SK-N-SH (cell line): ENCODE measurements around the gene MYO18A. TPM values are rescaled to one million over a fixed set of nuclear protein-coding genes. Genes with fewer than 3 reads are reported as not detected.

Experiments used
- CTCF ChIA-PET: fragments of 300-600, 350-600 bp; formaldehyde crosslinking; extraction: SDS; loops from one replicate; lab custom pipeline; 2021; lab: Yijun Ruan, JAX
- POLR2A ChIA-PET: fragments of 350-600 bp; sonication (Branson Sonifier 250); formaldehyde crosslinking; extraction: SDS; loops from one replicate; lab custom pipeline; 2020; ENCODE audit warnings: antibody characterized with exemption, inconsistent platforms; lab: Yijun Ruan, JAX
- DNase-seq: peaks from one replicate; pipeline ENCODE4 v3.0.0; 2012
- H2AFZ ChIP-seq: fragments of 200-600 bp; sonication (generic); 2 replicates; pipeline ENCODE4 v1.8.1; 2016; ENCODE audit warnings: antibody characterized with exemption, mild to moderate bottlenecking, low read depth
- H3F3A ChIP-seq: fragments of 200-600 bp; sonication (generic); replicated peaks from 2 replicates; pipeline ENCODE3; 2016; ENCODE audit warnings: antibody characterized with exemption, mild to moderate bottlenecking; ENCODE audit not compliant: insufficient read depth
- H3K27ac ChIP-seq, 2 experiments: fragments of 200-500 bp in 1 of 2; fragments of 200-600 bp in 1 of 2; sonication (Bioruptor generic) in 1 of 2; sonication (generic), shearing (Covaris generic) in 1 of 2; 2 replicates each; pipeline versions ENCODE4 v1.5.1 to v1.6.1; 2014 to 2016; ENCODE audit warnings: low read depth in 2 of 2, inconsistent platforms in 1 of 2, low read length in 1 of 2, mild to moderate bottlenecking in 1 of 2, mixed read lengths in 1 of 2
- H3K27me3 ChIP-seq: fragments of 200-600 bp; sonication (generic), shearing (Covaris generic); 2 replicates; pipeline ENCODE4 v1.6.1; 2016; ENCODE audit warnings: mixed run types; ENCODE audit not compliant: insufficient read depth
- H3K36me3 ChIP-seq, 2 experiments: fragments of 200-500 bp in 1 of 2; fragments of 200-600 bp in 1 of 2; sonication (Bioruptor generic) in 1 of 2; sonication (generic) in 1 of 2; replicated peaks in 1 of 2; 2 replicates each; pipeline versions ENCODE3 to v1.5.1; 2014 to 2016; ENCODE audit warnings: low read length in 1 of 2, mild to moderate bottlenecking in 1 of 2; ENCODE audit not compliant: insufficient read depth in 2 of 2, control insufficient read depth in 1 of 2
- H3K4me1 ChIP-seq, 2 experiments: fragments of 200-500 bp in 1 of 2; fragments of 200-600 bp in 1 of 2; sonication (Bioruptor generic) in 1 of 2; sonication (generic), shearing (Covaris generic) in 1 of 2; 2 replicates each; pipeline versions ENCODE4 v1.5.1 to v1.6.1; 2014 to 2016; ENCODE audit warnings: low read depth in 1 of 2, low read length in 1 of 2, mixed run types in 1 of 2; ENCODE audit not compliant: insufficient read depth in 2 of 2, control insufficient read depth in 1 of 2
- H3K4me2 ChIP-seq: fragments of 200-600 bp; sonication (generic), shearing (Covaris generic); 2 replicates; pipeline ENCODE4 v1.6.1; 2017; ENCODE audit warnings: mixed run types
- H3K4me3 ChIP-seq, 2 experiments: fragments of 200-500 bp in 1 of 2; fragments of 200-600 bp in 1 of 2; sonication (Bioruptor generic) in 1 of 2; sonication (generic), shearing (Covaris generic) in 1 of 2; 2 replicates each; pipeline versions ENCODE4 v1.5.1 to v1.8.1; 2014 to 2016; ENCODE audit warnings: low read depth in 2 of 2, inconsistent platforms in 1 of 2, low read length in 1 of 2, mild to moderate bottlenecking in 1 of 2, mixed read lengths in 1 of 2, moderate library complexity in 1 of 2
- H3K79me2 ChIP-seq: fragments of 200-600 bp; sonication (generic); 2 replicates; pipeline ENCODE4 v1.8.1; 2017; ENCODE audit warnings: mild to moderate bottlenecking; ENCODE audit not compliant: insufficient read depth
- H3K9ac ChIP-seq: fragments of 200-600 bp; sonication (generic); 2 replicates; pipeline ENCODE4 v1.6.1; 2017; ENCODE audit warnings: mixed run types
- H3K9me2 ChIP-seq: fragments of 200-600 bp; sonication (generic); 2 replicates; pipeline ENCODE4 v1.6.1; 2017; ENCODE audit warnings: mixed run types
- H3K9me3 ChIP-seq: fragments of 200-600 bp; sonication (generic); 2 replicates; pipeline ENCODE4 v1.6.1; 2017; ENCODE audit warnings: mixed run types, mild to moderate bottlenecking, moderate library complexity
- H4K20me1 ChIP-seq: fragments of 200-600 bp; sonication (generic); 2 replicates; pipeline ENCODE4 v1.6.1; 2017; ENCODE audit warnings: mild to moderate bottlenecking, mixed run types; ENCODE audit not compliant: insufficient read depth
- GABPA ChIP-seq: IDR thresholded peaks from 2 replicates; pipeline ENCODE4 v1.4.0; 2012; ENCODE audit warnings: low read depth, mild to moderate bottlenecking
- NFIC ChIP-seq: IDR thresholded peaks from 2 replicates; pipeline ENCODE4 v1.4.0; 2012; ENCODE audit warnings: borderline replicate concordance
- RAD21 ChIP-seq: IDR thresholded peaks from 2 replicates; pipeline ENCODE4 v1.6.1; 2012; ENCODE audit warnings: mild to moderate bottlenecking, low read length
- REST ChIP-seq: IDR thresholded peaks from 2 replicates; pipeline ENCODE4 v1.6.1; 2012; ENCODE audit warnings: mild to moderate bottlenecking, low read depth, low read length, moderate library complexity
- RFX5 ChIP-seq: IDR thresholded peaks from 2 replicates; pipeline ENCODE4 v1.6.1; 2012; ENCODE audit warnings: mild to moderate bottlenecking, improper control_type of control experiment, low read length
- RXRA ChIP-seq: IDR thresholded peaks from 2 replicates; pipeline ENCODE4 v1.4.0; 2012; ENCODE audit warnings: low read depth, mild to moderate bottlenecking, borderline replicate concordance
- SMC3 ChIP-seq: IDR thresholded peaks from 2 replicates; pipeline ENCODE4 v1.6.1; 2012; ENCODE audit warnings: low read depth, low read length, improper control_type of control experiment
- WGBS: methylation state at CpG from one replicate; pipeline ENCODE4 v1.1.6; 2017; ENCODE audit warnings: low lambda C conversion rate; 5-methylcytosine and 5-hydroxymethylcytosine counted together
- polyA plus RNA-seq, 3 experiments: library from polyadenylated mRNA; depleted of rRNA; stranded (reverse); fragments of >200 nt; gene quantifications; 2 replicates each; pipeline ENCODE4 v1.2.3, GENCODE V29; 2012
- TF ChIP-seq, protein P1 (sequence below): IDR thresholded peaks from 2 replicates; pipeline ENCODE4 v1.4.0; 2012; ENCODE audit warnings: low read depth, borderline replicate concordance
- TF ChIP-seq, protein P2 (sequence below): IDR thresholded peaks from 2 replicates; pipeline ENCODE4 v1.4.0; 2012; ENCODE audit warnings: low read depth, borderline replicate concordance
- TF ChIP-seq, protein P3 (sequence below): IDR thresholded peaks from 2 replicates; pipeline ENCODE4 v1.4.0; 2012; ENCODE audit warnings: low read depth
- TF ChIP-seq, protein P4 (sequence below): fragments of 200-600 bp; sonication (generic); IDR thresholded peaks from 2 replicates; pipeline ENCODE4 v1.6.1; 2017; ENCODE audit warnings: antibody characterized with exemption, mild to moderate bottlenecking, moderate library complexity

Gene MYO18A
- polyA plus RNA-seq, 1 of the 3 experiments (the other 2 are of a cell fraction), result 6.6 TPM

DNA sequence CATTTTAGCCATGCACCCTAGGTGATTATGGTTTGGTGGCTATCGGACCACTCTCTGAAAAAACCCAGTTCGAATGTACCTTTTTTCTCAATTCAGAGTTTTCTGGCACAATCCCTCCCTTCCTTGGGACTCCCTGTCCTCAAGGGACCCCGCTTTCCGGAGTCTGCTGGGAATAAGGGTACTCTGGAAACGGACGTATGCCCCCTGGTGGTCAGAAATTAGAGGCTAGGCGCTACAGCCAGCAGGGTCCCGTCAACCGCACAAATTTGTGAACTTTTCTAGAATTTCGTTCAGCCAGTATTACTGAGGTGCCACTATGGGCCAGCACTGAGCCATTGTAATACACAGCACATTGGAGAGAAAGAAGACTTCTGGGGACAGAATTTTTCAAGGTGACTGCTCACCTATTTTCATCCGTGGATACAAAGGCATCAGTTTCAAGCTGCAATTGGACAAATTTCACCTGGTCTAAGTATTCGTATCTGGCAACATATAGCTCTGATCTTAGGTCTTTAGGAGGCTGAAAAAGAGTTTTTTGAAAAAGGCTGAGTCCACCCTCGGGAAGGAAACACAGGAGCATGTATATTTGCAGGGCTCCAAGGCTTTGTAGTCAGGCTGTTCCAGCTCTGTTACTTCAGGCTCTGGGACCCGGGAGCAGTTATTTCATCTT is 39.3 kb upstream of the MYO18A start:
- ChIA-PET POLR2A (interaction anchor here (1.0 kb wide), 1 partner anchor 74 kb away, joined by 3 read pairs; no protein-coding TSS in a partner anchor), CTCF (interaction anchor here (0.6 to 19.8 kb wide), 48 partner anchors 8 to 354 kb away, joined by 3 to 438 read pairs (median 6); partner anchors contain the start of genes CRYBA1, MYO18A and SEZ6)
- H3K27ac ChIP-seq, result no peak overlapping the region
- H3F3A ChIP-seq, result no peaks in the 10 kb centered on the region
- TF ChIP-seq, protein P1, sequence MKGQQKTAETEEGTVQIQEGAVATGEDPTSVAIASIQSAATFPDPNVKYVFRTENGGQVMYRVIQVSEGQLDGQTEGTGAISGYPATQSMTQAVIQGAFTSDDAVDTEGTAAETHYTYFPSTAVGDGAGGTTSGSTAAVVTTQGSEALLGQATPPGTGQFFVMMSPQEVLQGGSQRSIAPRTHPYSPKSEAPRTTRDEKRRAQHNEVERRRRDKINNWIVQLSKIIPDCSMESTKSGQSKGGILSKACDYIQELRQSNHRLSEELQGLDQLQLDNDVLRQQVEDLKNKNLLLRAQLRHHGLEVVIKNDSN, result no peak
- TF ChIP-seq RFX5, result no peak
- TF ChIP-seq RAD21, result peak; percentile 75
- no peak for TF ChIP-seq REST
- TF ChIP-seq, protein P2, sequence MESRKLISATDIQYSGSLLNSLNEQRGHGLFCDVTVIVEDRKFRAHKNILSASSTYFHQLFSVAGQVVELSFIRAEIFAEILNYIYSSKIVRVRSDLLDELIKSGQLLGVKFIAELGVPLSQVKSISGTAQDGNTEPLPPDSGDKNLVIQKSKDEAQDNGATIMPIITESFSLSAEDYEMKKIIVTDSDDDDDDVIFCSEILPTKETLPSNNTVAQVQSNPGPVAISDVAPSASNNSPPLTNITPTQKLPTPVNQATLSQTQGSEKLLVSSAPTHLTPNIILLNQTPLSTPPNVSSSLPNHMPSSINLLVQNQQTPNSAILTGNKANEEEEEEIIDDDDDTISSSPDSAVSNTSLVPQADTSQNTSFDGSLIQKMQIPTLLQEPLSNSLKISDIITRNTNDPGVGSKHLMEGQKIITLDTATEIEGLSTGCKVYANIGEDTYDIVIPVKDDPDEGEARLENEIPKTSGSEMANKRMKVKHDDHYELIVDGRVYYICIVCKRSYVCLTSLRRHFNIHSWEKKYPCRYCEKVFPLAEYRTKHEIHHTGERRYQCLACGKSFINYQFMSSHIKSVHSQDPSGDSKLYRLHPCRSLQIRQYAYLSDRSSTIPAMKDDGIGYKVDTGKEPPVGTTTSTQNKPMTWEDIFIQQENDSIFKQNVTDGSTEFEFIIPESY, result no peak
- TF ChIP-seq, protein P3, sequence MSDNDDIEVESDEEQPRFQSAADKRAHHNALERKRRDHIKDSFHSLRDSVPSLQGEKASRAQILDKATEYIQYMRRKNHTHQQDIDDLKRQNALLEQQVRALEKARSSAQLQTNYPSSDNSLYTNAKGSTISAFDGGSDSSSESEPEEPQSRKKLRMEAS, result no peak
- TF ChIP-seq RXRA, result peak; percentile 25; the same call in 1 of the 2 replicates
- no peak for TF ChIP-seq GABPA
- TF ChIP-seq, protein P4, sequence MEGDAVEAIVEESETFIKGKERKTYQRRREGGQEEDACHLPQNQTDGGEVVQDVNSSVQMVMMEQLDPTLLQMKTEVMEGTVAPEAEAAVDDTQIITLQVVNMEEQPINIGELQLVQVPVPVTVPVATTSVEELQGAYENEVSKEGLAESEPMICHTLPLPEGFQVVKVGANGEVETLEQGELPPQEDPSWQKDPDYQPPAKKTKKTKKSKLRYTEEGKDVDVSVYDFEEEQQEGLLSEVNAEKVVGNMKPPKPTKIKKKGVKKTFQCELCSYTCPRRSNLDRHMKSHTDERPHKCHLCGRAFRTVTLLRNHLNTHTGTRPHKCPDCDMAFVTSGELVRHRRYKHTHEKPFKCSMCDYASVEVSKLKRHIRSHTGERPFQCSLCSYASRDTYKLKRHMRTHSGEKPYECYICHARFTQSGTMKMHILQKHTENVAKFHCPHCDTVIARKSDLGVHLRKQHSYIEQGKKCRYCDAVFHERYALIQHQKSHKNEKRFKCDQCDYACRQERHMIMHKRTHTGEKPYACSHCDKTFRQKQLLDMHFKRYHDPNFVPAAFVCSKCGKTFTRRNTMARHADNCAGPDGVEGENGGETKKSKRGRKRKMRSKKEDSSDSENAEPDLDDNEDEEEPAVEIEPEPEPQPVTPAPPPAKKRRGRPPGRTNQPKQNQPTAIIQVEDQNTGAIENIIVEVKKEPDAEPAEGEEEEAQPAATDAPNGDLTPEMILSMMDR, result peak; percentile 97
- TF ChIP-seq SMC3, result peak; percentile 92
- TF ChIP-seq NFIC, result no peak
- H3K9me3 ChIP-seq, result no peaks in the 10 kb centered on the region
- no peak overlapping the region for H3K4me2 ChIP-seq
- H3K9me2 ChIP-seq, result no peaks in the 10 kb centered on the region
- H3K4me3 ChIP-seq, result peak overlapping the region in 1 of 2 experiments; percentile 17; a peak in 1 of 4 replicates
- no peaks in the 10 kb centered on the region for H3K79me2 ChIP-seq
- DNase-seq, result peak; percentile 86
- H3K4me1 ChIP-seq, result peaks cover 0 to 6% of the 10 kb centered on the region in 2 experiments; a peak in 1 of 4 replicates
- no peak overlapping the region for H3K9ac ChIP-seq
- no peaks in the 10 kb centered on the region for H3K36me3 ChIP-seq
- 18% methylated on average over 14 of the region's 14 CpGs for WGBS
- H4K20me1 ChIP-seq, result no peaks in the 10 kb centered on the region
- H3K27me3 ChIP-seq, result no peaks in the 10 kb centered on the region
- peak overlapping the region; percentile 47; the same call in 1 of the 2 replicates for H2AFZ ChIP-seq
